Fibroblast of villous mesenchyme (primary cell): Measurements from ENCODE around the gene HSPA4L. TPM values are rescaled to one million over a fixed set of nuclear protein-coding genes. Genes with fewer than 3 reads are reported as not detected.

Experiments used
- DNase-seq: peaks from one replicate; pipeline ENCODE4 v3.0.0-alpha.2; 2010; ENCODE audit warnings: low read depth
- H3K4me3 ChIP-seq: 2 replicates; pipeline ENCODE4 v1.5.1; 2011; ENCODE audit warnings: low read depth, mild to moderate bottlenecking, low read length
- total RNA-seq: library from RNA; depleted of rRNA; stranded (reverse); fragments of >200 nt; gene quantifications from 2 replicates; pipeline ENCODE4 v1.2.3, GENCODE V29; 2012
- TF ChIP-seq, protein P1 (sequence below): IDR thresholded peaks from 2 replicates; pipeline ENCODE4 v1.5.1; 2012; ENCODE audit warnings: low read depth, mild to moderate bottlenecking, low read length; ENCODE audit not compliant: insufficient read depth

HSPA4L gene
- total RNA-seq, 1 donor, result 6.5 TPM

GRCh38 chr4:127783026-127783769, 1.1 kb downstream of the HSPA4L start:
- peak; percentile 63 for DNase-seq
- TF ChIP-seq, protein P1, sequence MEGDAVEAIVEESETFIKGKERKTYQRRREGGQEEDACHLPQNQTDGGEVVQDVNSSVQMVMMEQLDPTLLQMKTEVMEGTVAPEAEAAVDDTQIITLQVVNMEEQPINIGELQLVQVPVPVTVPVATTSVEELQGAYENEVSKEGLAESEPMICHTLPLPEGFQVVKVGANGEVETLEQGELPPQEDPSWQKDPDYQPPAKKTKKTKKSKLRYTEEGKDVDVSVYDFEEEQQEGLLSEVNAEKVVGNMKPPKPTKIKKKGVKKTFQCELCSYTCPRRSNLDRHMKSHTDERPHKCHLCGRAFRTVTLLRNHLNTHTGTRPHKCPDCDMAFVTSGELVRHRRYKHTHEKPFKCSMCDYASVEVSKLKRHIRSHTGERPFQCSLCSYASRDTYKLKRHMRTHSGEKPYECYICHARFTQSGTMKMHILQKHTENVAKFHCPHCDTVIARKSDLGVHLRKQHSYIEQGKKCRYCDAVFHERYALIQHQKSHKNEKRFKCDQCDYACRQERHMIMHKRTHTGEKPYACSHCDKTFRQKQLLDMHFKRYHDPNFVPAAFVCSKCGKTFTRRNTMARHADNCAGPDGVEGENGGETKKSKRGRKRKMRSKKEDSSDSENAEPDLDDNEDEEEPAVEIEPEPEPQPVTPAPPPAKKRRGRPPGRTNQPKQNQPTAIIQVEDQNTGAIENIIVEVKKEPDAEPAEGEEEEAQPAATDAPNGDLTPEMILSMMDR, result no peak
- H3K4me3 ChIP-seq, result peak overlapping the region; percentile 79

GRCh38 chr4:127783955-127784770, 2.0 kb downstream of the HSPA4L start:
- H3K4me3 ChIP-seq, result no peak overlapping the region
- DNase-seq, result no peak
- TF ChIP-seq, protein P1, result no peak

DNA sequence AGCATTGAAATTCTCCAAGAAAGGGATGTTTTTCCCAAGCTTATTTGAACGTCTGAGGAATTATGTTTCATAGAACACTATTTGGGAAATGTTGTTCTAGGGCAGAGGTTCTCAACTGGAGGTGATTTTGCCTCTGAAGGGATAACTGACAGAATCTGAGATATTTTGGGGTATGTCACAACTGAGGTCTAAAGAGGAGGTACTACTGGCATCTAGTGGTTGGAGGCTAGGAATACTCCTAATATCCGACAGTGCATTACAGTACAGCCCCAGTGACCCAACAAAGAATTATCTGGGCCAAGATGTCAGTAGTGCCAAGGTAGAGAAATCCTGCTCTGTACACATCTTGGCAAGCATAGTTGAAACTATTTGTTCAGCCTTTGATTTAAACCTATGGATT, 6.4 kb downstream of the HSPA4L start:
- no peak for DNase-seq
- TF ChIP-seq, protein P1, result peak; percentile 31

GRCh38 chr4:127791391-127791790, 9.3 kb downstream of the HSPA4L start:
- no peak overlapping the region for H3K4me3 ChIP-seq
- TF ChIP-seq, protein P1, result no peak
- no peak for DNase-seq

More for the DNA sequence above, 6.4 kb downstream of the HSPA4L start:
- H3K4me3 ChIP-seq, result no peak overlapping the region

DNA sequence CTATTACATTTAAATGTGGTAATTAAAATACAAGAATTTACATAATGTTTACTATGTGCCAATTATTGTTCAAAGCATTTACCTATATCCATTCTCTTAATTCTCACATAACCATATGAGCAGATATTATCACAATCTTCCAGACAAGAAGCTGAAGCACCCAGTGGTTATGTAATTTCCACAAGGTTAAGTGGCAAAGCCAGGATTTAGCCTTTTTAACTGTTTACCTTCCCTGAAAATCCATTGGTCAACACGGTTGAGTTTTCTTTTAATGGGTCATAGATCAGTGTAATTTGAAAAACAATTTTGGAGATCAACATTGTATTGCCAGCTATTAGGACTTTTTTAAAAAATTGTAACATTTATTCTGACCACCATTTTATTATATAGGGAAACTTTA, 11.4 kb downstream of the HSPA4L start:
- H3K4me3 ChIP-seq, result no peak overlapping the region
- TF ChIP-seq, protein P1, result no peak
- no peak for DNase-seq

DNA sequence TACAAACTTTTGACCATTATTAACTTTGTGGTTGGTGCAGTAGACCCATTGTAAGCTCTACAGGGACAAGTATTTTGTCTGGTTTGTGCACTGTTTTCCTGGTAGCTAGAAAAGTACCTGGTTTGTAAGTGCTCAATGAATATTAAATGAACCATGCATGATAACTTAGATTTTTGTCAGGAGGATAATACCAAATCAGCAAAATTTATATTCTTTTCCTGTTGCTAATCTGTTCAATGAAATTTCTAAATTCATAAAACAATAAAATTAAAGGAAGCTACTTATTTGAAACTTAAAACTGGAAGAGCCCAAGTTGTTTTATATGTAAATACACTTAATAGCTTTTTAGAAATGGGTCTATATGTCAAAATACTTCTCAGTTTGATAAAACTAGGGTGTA, 17.6 kb downstream of the HSPA4L start:
- TF ChIP-seq, protein P1, result no peak

More for the DNA sequence above, 17.6 kb downstream of the HSPA4L start:
- no peak for DNase-seq
- no peak overlapping the region for H3K4me3 ChIP-seq
